Urothelium cell line (cell line): ENCODE measurements around the gene NDUFA5.
A peak's percentile ranks its signal among the peaks of the same experiment; 100 is the strongest.

Experiments used
- DNase-seq: peaks from one replicate; pipeline ENCODE4 v3.0.0; 2011; ENCODE audit warnings: low spot score, mixed read lengths
- FAIRE-seq: peaks from 2 replicates; lab custom pipeline; 2011; peaks lifted over from hg19 to GRCh38; lab: Jason Lieb, UNC

NDUFA5 gene

GRCh38 chr7:123557398-123558288 lies at the start of gene NDUFA5:
Gene NDUFA5 (minus strand): TSS chr7:123557818. CDS start chr7:123557795, 23 bp downstream.
- DNase-seq (peak; percentile 86), FAIRE-seq (no peak)

GRCh38 chr7:123604739-123605138 lies 47.1 kb upstream of the NDUFA5 start:
- no peak for FAIRE-seq
- no peak for DNase-seq

- DNase-seq (no peak), FAIRE-seq (no peak)
Measured at GRCh38 chr7:123602648-123603047, 45.0 kb upstream of the NDUFA5 start.

GRCh38 chr7:123601530-123601929 lies 43.9 kb upstream of the NDUFA5 start, which contains the start of gene ASB15:
Gene ASB15 (plus strand): TSS chr7:123601821. CDS start chr7:123614503, 12,682 bp downstream.
- no peak for FAIRE-seq
- no peak for DNase-seq

GRCh38 chr7:123600876-123601275 lies 43.3 kb upstream of the NDUFA5 start:
- DNase-seq (no peak), FAIRE-seq (no peak)

- no peak for DNase-seq
- no peak for FAIRE-seq
Measured at GRCh38 chr7:123599766-123600165, 42.1 kb upstream of the NDUFA5 start.

GRCh38 chr7:123598657-123599056 lies 41.0 kb upstream of the NDUFA5 start:
- no peak for FAIRE-seq

GRCh38 chr7:123594813-123595241 lies 37.2 kb upstream of the NDUFA5 start:
- DNase-seq (no peak), FAIRE-seq (no peak)

More at GRCh38 chr7:123598657-123599056, 41.0 kb upstream of the NDUFA5 start:
- DNase-seq: no peak

- no peak for FAIRE-seq
- DNase-seq: no peak
Measured at GRCh38 chr7:123588376-123588775, 30.8 kb upstream of the NDUFA5 start.

GRCh38 chr7:123583821-123584220 lies 26.2 kb upstream of the NDUFA5 start:
- no peak for DNase-seq
- FAIRE-seq: no peak

- DNase-seq (no peak), FAIRE-seq (no peak)
Measured at GRCh38 chr7:123581162-123581459, 23.5 kb upstream of the NDUFA5 start.

- peak; percentile 24 for DNase-seq
- no peak for FAIRE-seq
Measured at GRCh38 chr7:123580406-123581161, 23.0 kb upstream of the NDUFA5 start.

GRCh38 chr7:123579416-123579815 lies 21.8 kb upstream of the NDUFA5 start:
- DNase-seq (no peak), FAIRE-seq (no peak)

GRCh38 chr7:123573896-123574467 lies 16.4 kb upstream of the NDUFA5 start:
- FAIRE-seq (no peak), DNase-seq (no peak)

GRCh38 chr7:123573341-123573740 lies 15.7 kb upstream of the NDUFA5 start:
- FAIRE-seq: no peak
- no peak for DNase-seq

- DNase-seq: no peak
- no peak for FAIRE-seq
Measured at GRCh38 chr7:123571684-123572083, 14.1 kb upstream of the NDUFA5 start.

- no peak for FAIRE-seq
- DNase-seq: no peak
Measured at GRCh38 chr7:123571187-123571586, 13.6 kb upstream of the NDUFA5 start.

- DNase-seq: peak; percentile 2
- FAIRE-seq: no peak
Measured at GRCh38 chr7:123570390-123571182, 13.0 kb upstream of the NDUFA5 start.

GRCh38 chr7:123569352-123570010 lies 11.9 kb upstream of the NDUFA5 start:
- DNase-seq (no peak), FAIRE-seq (no peak)

GRCh38 chr7:123562121-123562520 lies 4.5 kb upstream of the NDUFA5 start:
- DNase-seq (no peak), FAIRE-seq (no peak)
